MCF 10A (cell line): Measurements from ENCODE around the gene ICAM2. TPM values are rescaled to one million over a fixed set of nuclear protein-coding genes. Genes with fewer than 3 reads are reported as not detected.

Source experiments
- BruUV-seq: library from RNA; stranded (reverse); fragments of 400-500 nt; replicated peaks from 2 replicates; lab custom pipeline; 2021; lab: Mats Ljungman, UMichigan
- CTCF ChIA-PET: fragments of 300-600 bp; sonication (Branson Sonifier 250); formaldehyde crosslinking; extraction: SDS; loops from one replicate; lab custom pipeline; 2021; ENCODE audit warnings: antibody characterized with exemption, inconsistent platforms; lab: Yijun Ruan, JAX
- POLR2A ChIA-PET: fragments of 300-600, 350-650 bp; sonication (Branson Sonifier 250); formaldehyde crosslinking; extraction: SDS; loops from one replicate; lab custom pipeline; 2020; ENCODE audit warnings: antibody characterized with exemption, inconsistent platforms; lab: Yijun Ruan, JAX
- DNase-seq: peaks from one replicate; pipeline ENCODE4 v3.0.0-alpha.2; 2018; ENCODE audit not compliant: unreplicated experiment
- H3K27ac Mint-ChIP-seq: one replicate; pipeline ENCODE4 v1.8.0; 2022; ENCODE audit warnings: mild to moderate bottlenecking, low read depth, mixed read lengths; ENCODE audit not compliant: unreplicated experiment
- H3K27me3 Mint-ChIP-seq: one replicate; pipeline ENCODE4 v1.8.0; 2022; ENCODE audit warnings: mixed read lengths; ENCODE audit not compliant: insufficient read depth, unreplicated experiment
- H3K36me3 Mint-ChIP-seq: one replicate; pipeline ENCODE4 v1.8.0; 2022; ENCODE audit warnings: mild to moderate bottlenecking, moderate library complexity, mixed read lengths; ENCODE audit not compliant: insufficient read depth, unreplicated experiment
- H3K4me1 Mint-ChIP-seq: one replicate; pipeline ENCODE4 v1.8.0; 2022; ENCODE audit warnings: mixed read lengths; ENCODE audit not compliant: insufficient read depth, unreplicated experiment
- H3K4me3 Mint-ChIP-seq: one replicate; pipeline ENCODE4 v1.8.0; 2022; ENCODE audit warnings: mild to moderate bottlenecking, moderate library complexity, mixed read lengths; ENCODE audit not compliant: unreplicated experiment
- H3K9me3 Mint-ChIP-seq: one replicate; pipeline ENCODE4 v1.8.0; 2022; ENCODE audit warnings: mixed read lengths; ENCODE audit not compliant: unreplicated experiment
- CTCF ChIP-seq: fragments of 200-600 bp; IDR thresholded peaks from one replicate; pipeline ENCODE4 v1.8.0; 2022; ENCODE audit warnings: antibody characterized with exemption, mild to moderate bottlenecking; ENCODE audit not compliant: unreplicated experiment
- intact Hi-C: fragments of 100-400 bp; cut with micrococcal nuclease; formaldehyde crosslinking; loops from 2 replicates; pipeline ENCODE4 v1.14.1; 2022
- total RNA-seq: library from RNA; stranded (reverse); gene quantifications from 2 replicates; pipeline ENCODE4 v1.2.3, GENCODE V29; 2022

The ICAM2 gene
- total RNA-seq, 1 experiment from 2014 or later: not detected

DNA sequence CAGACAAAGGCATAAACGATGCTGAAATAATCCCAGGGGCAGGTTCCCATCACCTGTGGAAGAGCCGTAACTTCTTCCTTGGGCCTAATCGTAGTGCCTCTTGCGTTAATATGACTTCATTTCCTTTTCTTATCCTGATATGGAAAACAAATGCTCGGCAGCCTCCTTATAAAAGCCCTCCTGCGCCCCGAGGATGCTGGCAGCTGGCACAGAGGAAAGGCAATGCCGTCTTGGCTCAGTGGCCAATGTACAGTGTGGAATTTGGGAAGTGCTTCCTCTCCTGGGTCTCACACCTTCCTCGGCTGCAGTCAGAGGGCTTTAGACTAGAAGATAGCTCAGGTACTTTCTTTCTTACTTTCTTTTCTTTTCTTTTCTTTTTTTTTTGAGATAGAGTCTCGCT, 51.2 kb downstream of the ICAM2 start:
- no peak for TF ChIP-seq CTCF
- CTCF ChIA-PET: interaction anchor here (0.7 to 1.1 kb wide), 2 partner anchors 47 to 89 kb away, joined by 3 to 4 read pairs; no protein-coding TSS in a partner anchor
- DNase-seq: no peak
- BruUV-seq: no TSS peak
- intact Hi-C loops: no loop called here
- Mint-ChIP-seq H3K4me1 (peaks cover 9% of the 10 kb centered on the region), H3K27me3 (no peaks in the 10 kb centered on the region), H3K9me3 (no peaks in the 10 kb centered on the region), H3K27ac (no peak overlapping the region), H3K4me3 (no peak overlapping the region), H3K36me3 (no peaks in the 10 kb centered on the region)
- POLR2A ChIA-PET: no interaction called here

DNA sequence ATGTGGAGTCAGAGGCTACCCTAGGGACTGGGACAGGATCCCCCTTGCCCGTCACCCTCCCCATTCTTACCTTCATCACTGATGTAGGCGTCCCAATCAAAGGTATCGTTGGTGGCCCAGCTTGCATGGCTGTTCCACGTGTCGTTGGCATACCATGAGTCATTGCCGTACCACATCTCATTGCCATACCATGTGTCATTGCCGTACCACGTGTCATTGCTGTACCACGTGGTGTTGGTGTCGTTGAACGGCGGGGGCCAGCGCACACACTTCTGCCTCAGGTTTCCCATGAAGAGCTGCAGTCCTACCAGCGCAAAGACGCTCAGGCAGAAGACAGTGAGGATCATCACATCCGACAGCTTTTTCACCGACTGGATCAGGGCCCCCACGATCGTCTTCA, 52.5 kb downstream of the ICAM2 start:
- no peak for DNase-seq
- BruUV-seq: no TSS peak
- H3K9me3 Mint-ChIP-seq: no peaks in the 10 kb centered on the region
- H3K4me3 Mint-ChIP-seq: no peak overlapping the region
- CTCF ChIA-PET: interaction anchor here (1.1 to 1.5 kb wide), 2 partner anchors 17 to 22 kb away, joined by 4 to 5 read pairs; no protein-coding TSS in a partner anchor
- no peak overlapping the region for H3K27ac Mint-ChIP-seq
- POLR2A ChIA-PET: no interaction called here
- no peak for TF ChIP-seq CTCF
- H3K36me3 Mint-ChIP-seq: no peaks in the 10 kb centered on the region
- intact Hi-C loops: no loop called here
- no peaks in the 10 kb centered on the region for H3K4me1 Mint-ChIP-seq
- no peaks in the 10 kb centered on the region for H3K27me3 Mint-ChIP-seq

DNA sequence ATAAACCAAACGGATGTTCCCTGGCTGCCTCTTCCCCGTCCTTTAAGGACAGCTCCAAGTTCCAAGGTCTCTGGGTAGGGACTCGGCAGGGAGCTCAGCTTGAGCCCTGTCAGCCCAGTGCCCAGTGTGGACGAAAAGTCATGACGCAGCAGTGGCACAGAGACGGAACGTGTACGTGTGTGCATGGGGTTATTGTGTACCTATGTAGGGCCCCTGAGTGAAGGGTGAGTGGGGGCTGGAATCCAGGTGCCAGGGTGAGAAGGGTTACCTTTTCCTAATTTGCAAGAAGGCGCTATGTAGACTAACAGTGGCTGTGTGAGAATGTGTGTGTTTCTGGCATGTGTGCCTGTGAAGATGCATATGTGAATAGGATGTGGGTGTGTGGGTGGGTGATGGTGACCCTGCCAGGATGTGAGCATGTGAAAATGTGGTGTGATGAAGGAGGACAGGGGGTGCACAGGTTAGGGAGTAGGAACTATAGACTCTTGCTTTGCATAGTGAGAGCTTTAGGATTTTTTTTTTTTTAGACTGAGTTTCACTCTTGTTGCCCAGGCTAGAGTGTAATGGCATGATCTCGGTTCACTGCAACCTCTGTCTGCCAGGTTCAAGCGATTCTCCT, 53.7 kb downstream of the ICAM2 start:
- H3K36me3 Mint-ChIP-seq: no peaks in the 10 kb centered on the region
- no peaks in the 10 kb centered on the region for H3K4me1 Mint-ChIP-seq
- intact Hi-C loops: no loop called here
- no peak overlapping the region for H3K27ac Mint-ChIP-seq
- H3K27me3 Mint-ChIP-seq: no peaks in the 10 kb centered on the region
- no peak for TF ChIP-seq CTCF
- H3K9me3 Mint-ChIP-seq: no peaks in the 10 kb centered on the region
- BruUV-seq: no TSS peak
- no peak for DNase-seq
- POLR2A ChIA-PET: no interaction called here
- CTCF ChIA-PET: interaction anchor here (0.6 kb wide), 1 partner anchor 132 kb away, joined by 3 read pairs; no protein-coding TSS in a partner anchor
- no peak overlapping the region for H3K4me3 Mint-ChIP-seq

- no peak for TF ChIP-seq CTCF
- H3K36me3 Mint-ChIP-seq: no peaks in the 10 kb centered on the region
- POLR2A ChIA-PET: no interaction called here
- no peaks in the 10 kb centered on the region for H3K4me1 Mint-ChIP-seq
- H3K27me3 Mint-ChIP-seq: no peaks in the 10 kb centered on the region
- no peak overlapping the region for H3K4me3 Mint-ChIP-seq
- no TSS peak for BruUV-seq
- no peak for DNase-seq
- H3K9me3 Mint-ChIP-seq: no peaks in the 10 kb centered on the region
- intact Hi-C loops: no loop called here
- no peak overlapping the region for H3K27ac Mint-ChIP-seq
- CTCF ChIA-PET: interaction anchor here (0.6 to 1.6 kb wide), 2 partner anchors 44 to 1631 kb away, joined by 3 to 4 read pairs; no protein-coding TSS in a partner anchor
These were observed 57.3 kb downstream of the ICAM2 start for GRCh38 chr17:63963123-63963522.
